ENCODE measurements around the gene CLUH. TPM values are rescaled to one million over a fixed set of nuclear protein-coding genes. Genes with fewer than 3 reads are reported as not detected.

CLUH gene
- total and polyA plus RNA-seq, 12 donors = 55.6 to 198 (median 167) TPM

DNA sequence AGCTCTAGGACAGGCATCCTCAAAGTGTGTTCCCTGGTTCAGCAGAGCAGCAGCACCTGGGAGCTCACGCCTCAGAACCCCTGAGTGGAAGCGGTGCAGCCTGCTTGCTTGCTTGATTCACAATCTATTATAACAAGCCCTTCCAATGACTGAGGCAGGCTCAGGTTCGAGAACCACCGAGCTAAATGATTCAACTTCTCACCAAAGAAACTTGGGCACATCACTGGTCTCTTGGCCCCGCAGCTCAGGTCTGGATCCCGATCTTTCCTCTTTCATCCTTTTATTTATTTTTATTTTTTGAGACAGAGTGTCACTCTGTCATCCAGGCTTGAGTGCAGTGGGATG lies 24.5 kb downstream of the CLUH start:
- 77 to 87% methylated on average over 6 of the region's 6 CpGs for WGBS, 2 donors
- H3K27ac ChIP-seq = peak overlapping the region in 4 of 10 donors; percentile 43 to 68 (median 50)
- DNase-seq = no peak
- H3K27me3 ChIP-seq = no peaks in the 10 kb centered on the region
- no peak overlapping the region for H3K4me3 ChIP-seq
- H3K9me3 ChIP-seq = no peaks in the 10 kb centered on the region
- intact Hi-C loops (cut with DNase I) = loop anchor here in 3 of 10 donors (10.0 kb wide), 2 partner anchors 92 to 172 kb away; partner anchors contain the start of genes METTL16 (in 2 of the 3) and PAFAH1B1 (in 1 of the 3)
- peaks cover 0 to 61% (median 29%) of the 10 kb centered on the region in 9 donors for H3K36me3 ChIP-seq
- peaks cover 7 to 54% (median 33%) of the 10 kb centered on the region in 9 donors for H3K4me1 ChIP-seq
- TF ChIP-seq, protein P1, sequence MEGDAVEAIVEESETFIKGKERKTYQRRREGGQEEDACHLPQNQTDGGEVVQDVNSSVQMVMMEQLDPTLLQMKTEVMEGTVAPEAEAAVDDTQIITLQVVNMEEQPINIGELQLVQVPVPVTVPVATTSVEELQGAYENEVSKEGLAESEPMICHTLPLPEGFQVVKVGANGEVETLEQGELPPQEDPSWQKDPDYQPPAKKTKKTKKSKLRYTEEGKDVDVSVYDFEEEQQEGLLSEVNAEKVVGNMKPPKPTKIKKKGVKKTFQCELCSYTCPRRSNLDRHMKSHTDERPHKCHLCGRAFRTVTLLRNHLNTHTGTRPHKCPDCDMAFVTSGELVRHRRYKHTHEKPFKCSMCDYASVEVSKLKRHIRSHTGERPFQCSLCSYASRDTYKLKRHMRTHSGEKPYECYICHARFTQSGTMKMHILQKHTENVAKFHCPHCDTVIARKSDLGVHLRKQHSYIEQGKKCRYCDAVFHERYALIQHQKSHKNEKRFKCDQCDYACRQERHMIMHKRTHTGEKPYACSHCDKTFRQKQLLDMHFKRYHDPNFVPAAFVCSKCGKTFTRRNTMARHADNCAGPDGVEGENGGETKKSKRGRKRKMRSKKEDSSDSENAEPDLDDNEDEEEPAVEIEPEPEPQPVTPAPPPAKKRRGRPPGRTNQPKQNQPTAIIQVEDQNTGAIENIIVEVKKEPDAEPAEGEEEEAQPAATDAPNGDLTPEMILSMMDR (IDR thresholded peaks at IDR 0.05) = no peak
- no peak for ATAC-seq

DNA sequence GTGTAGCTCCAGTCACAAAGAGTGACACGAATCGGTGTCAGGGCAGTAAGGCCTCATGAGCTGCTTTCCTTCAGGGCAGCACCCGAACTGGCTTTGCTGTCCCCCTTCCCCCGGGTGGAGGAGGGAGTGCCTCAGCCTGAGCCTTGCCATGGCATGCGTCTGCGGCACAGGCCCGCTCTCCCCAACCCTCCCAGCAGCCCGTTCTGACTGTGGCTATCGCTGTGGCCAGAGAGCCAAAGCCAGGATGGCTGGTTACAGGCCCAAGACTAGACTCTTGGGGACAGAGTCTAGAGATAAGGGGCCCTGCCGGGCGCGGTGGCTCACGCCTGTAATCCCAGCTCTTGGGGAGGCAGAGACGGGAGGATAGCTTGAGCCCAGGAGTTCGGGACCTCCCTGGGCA lies 25.9 kb downstream of the CLUH start:
- WGBS, 2 donors = 71 to 76% methylated on average over 15 of the region's 15 CpGs
- intact Hi-C loops (cut with DNase I) = loop anchor here in 3 of 10 donors (10.0 kb wide), 2 partner anchors 91 to 171 kb away; partner anchors contain the start of genes METTL16 (in 2 of the 3) and PAFAH1B1 (in 1 of the 3)
- Histone ChIP-seq H3K4me1 (peaks cover 7 to 51% (median 33%) of the 10 kb centered on the region in 9 donors), H3K27ac (peak overlapping the region in 4 of 10 donors; percentile 43 to 68 (median 51)), H3K36me3 (peaks cover 0 to 64% (median 31%) of the 10 kb centered on the region in 9 donors), H3K27me3 (no peaks in the 10 kb centered on the region), H3K9me3 (no peaks in the 10 kb centered on the region), H3K4me3 (no peak overlapping the region)
- peak in 2 of 8 donors; percentile 2 for ATAC-seq
- DNase-seq = peak in 1 of 2 donors; percentile 20
- TF ChIP-seq, protein P1 (IDR thresholded peaks at IDR 0.05) = no peak

DNA sequence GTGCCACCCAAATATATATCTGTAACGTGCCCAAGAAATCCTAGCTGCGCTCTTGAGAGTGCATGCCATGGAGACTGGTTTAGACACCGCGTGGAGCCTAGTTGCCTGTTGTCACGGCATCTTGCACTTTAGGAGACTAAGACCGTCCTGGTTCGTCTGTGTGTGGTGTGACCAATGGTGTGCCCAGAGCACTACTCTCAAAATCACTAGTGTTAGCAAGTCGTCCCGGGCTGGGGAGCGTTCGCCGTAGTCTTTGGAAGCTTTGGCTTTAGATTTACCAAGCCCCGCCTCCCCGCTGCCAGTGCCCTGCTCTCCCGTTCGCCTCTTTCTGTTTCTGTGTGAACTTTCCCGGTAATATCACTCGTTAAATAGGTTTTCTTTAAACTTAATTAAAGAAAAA lies 27.0 kb downstream of the CLUH start:
- intact Hi-C loops (cut with DNase I) = loop anchor here in 3 of 10 donors (10.0 kb wide), 2 partner anchors 90 to 170 kb away; partner anchors contain the start of genes METTL16 (in 2 of the 3) and PAFAH1B1 (in 1 of the 3)
- Histone ChIP-seq H3K4me3 (no peak overlapping the region), H3K36me3 (peaks cover 0 to 66% (median 33%) of the 10 kb centered on the region in 9 donors), H3K4me1 (peaks cover 7 to 42% (median 30%) of the 10 kb centered on the region in 9 donors), H3K9me3 (no peaks in the 10 kb centered on the region), H3K27me3 (no peaks in the 10 kb centered on the region), H3K27ac (no peak overlapping the region)
- TF ChIP-seq, protein P1 (IDR thresholded peaks at IDR 0.05) = no peak
- DNase-seq (no peak), ATAC-seq (no peak)
- WGBS, 2 donors = 91% methylated on average over 18 of the region's 18 CpGs

DNA sequence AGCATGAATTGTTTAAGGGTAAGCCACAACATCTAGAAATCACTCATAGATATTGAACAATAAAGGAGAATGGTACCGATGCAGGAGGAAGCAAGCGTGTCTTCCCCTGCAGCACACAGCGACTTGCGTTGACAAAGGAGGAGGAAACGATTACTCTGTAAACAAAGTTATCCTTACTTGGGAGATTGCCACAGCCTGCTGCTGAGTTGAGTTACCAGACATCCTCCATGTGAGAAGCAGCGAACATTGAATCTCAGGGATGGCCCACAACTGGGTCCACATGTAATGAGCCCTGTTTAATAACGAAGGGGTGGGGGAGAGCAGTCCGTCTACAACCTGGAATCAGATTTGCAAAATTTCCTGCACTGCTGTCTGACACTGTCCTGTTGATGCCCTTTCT lies 27.7 kb downstream of the CLUH start:
- 59 to 70% methylated on average over 8 of the region's 8 CpGs for WGBS, 2 donors
- no peak overlapping the region for H3K27ac ChIP-seq
- TF ChIP-seq, protein P1 (IDR thresholded peaks at IDR 0.05) = no peak
- DNase-seq (no peak), ATAC-seq (no peak)
- no peaks in the 10 kb centered on the region for H3K9me3 ChIP-seq
- H3K27me3 ChIP-seq = no peaks in the 10 kb centered on the region
- peaks cover 2 to 36% (median 24%) of the 10 kb centered on the region in 9 donors for H3K4me1 ChIP-seq
- peaks cover 0 to 63% (median 33%) of the 10 kb centered on the region in 9 donors for H3K36me3 ChIP-seq
- intact Hi-C loops (cut with DNase I) = loop anchor here in 3 of 10 donors (10.0 kb wide), 2 partner anchors 89 to 169 kb away; partner anchors contain the start of genes METTL16 (in 2 of the 3) and PAFAH1B1 (in 1 of the 3)
- no peak overlapping the region for H3K4me3 ChIP-seq
